AG09319 (cell line): ENCODE results near the gene GCGR.

Source experiments
- DNase-seq: peaks from one replicate; pipeline ENCODE4 v3.0.0-alpha.2; 2010; ENCODE audit warnings: low read depth; ENCODE audit errors: extremely low read depth
- CTCF ChIP-seq: IDR thresholded peaks from 2 replicates; pipeline ENCODE4 v1.5.1; 2011; ENCODE audit warnings: low read depth, mild to moderate bottlenecking, inconsistent platforms, low read length, moderate library complexity

The GCGR gene

GRCh38 chr17:81841866-81842265, 37.9 kb downstream of the GCGR start:
- no peak for TF ChIP-seq CTCF
- DNase-seq = no peak

GRCh38 chr17:81842378-81842724, 38.4 kb downstream of the GCGR start:
- TF ChIP-seq CTCF = no peak
- no peak for DNase-seq

GRCh38 chr17:81842725-81843504, 39.0 kb downstream of the GCGR start:
- no peak for DNase-seq

GRCh38 chr17:81843713-81844326, 39.9 kb downstream of the GCGR start:
- DNase-seq = no peak
- no peak for TF ChIP-seq CTCF

More at GRCh38 chr17:81842725-81843504, 39.0 kb downstream of the GCGR start:
- no peak for TF ChIP-seq CTCF

GRCh38 chr17:81844327-81844851, 40.4 kb downstream of the GCGR start:
- TF ChIP-seq CTCF = no peak
- DNase-seq = no peak

- no peak for DNase-seq
- no peak for TF ChIP-seq CTCF
Measured at GRCh38 chr17:81844887-81845286, 40.9 kb downstream of the GCGR start.

- no peak for DNase-seq
- no peak for TF ChIP-seq CTCF
Measured at GRCh38 chr17:81845361-81845760, 41.4 kb downstream of the GCGR start.
